DMS 273 (cell line): Measurements from ENCODE around the gene EFCAB5.
"Not testable (repeated sequence)": the region's sequence is repeated elsewhere in the genome, so short reads cannot be mapped to it uniquely, and the experiment has no call there.

ENCODE experiments used
- DNase-seq: peaks from one replicate; lab custom pipeline; 2025; ENCODE audit not compliant: unreplicated experiment; lab: John Stamatoyannopoulos, UW

The EFCAB5 gene

GRCh38 chr17:30091771-30092170 is 150.3 kb downstream of the EFCAB5 start:
- DNase-seq = no peak

GRCh38 chr17:30092886-30093285 is 151.5 kb downstream of the EFCAB5 start:
- no peak for DNase-seq

- DNase-seq = peak; percentile 89
These were observed 152.2 kb downstream of the EFCAB5 start for GRCh38 chr17:30093463-30094147.

DNA sequence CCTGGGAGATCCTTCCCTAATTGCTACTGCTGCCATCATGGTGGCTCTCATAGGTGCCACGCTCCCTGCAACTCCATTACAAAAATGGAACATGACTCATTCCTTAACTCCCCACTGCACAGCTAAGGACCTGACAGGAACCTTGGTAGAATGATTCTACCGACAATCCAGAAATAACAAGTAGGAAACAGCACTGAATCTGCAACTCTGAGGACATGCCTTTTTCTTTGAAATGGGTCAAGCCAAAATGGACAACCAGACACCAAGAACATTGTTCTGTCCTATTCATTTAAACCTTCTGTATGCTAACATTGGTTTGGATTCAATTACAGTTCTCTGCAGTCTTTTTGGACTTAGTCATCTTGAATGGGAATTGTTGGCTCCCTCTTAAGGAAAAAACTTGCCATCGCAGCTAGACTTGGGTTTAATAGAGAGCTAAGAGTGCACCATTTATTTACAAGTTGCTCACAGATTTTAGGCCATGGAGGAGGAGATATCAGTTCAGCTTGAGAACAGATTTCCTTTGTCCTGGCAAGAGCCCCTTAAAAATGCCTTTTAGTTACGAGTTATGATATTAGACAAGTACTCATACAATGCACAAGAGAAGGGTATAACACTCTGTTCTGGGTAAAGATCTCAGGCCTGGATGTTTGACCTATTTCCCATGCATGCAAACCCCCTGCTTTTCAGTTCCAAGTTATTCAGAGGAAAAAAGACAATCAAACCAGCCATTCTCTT is 154.2 kb downstream of the EFCAB5 start:
- peak; percentile 77 for DNase-seq

GRCh38 chr17:30101686-30102390 is 160.4 kb downstream of the EFCAB5 start:
- no peak for DNase-seq

- no peak for DNase-seq
These were observed 162.5 kb downstream of the EFCAB5 start for GRCh38 chr17:30103921-30104320.

GRCh38 chr17:30104575-30105339 is 163.3 kb downstream of the EFCAB5 start:
- DNase-seq = peak; percentile 92

DNA sequence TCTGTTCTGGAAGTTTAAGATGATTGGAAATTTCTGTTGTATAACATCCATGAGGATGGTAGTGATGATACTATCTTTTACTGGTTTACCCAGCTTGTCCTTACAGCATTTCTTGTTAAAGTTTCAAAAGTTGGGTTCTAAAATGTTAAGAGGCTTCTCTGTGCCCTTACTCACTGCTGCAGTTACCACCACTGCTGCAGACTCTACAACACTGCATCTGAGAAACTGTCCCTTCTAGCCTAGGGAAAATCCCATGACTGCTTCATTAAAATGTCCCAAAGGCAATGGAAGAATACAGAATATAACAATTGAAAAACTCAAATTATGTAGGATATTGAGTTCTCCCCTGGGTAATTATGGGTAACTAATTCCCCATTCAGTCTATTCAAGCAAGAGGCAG is 171.4 kb downstream of the EFCAB5 start:
- no peak for DNase-seq

DNA sequence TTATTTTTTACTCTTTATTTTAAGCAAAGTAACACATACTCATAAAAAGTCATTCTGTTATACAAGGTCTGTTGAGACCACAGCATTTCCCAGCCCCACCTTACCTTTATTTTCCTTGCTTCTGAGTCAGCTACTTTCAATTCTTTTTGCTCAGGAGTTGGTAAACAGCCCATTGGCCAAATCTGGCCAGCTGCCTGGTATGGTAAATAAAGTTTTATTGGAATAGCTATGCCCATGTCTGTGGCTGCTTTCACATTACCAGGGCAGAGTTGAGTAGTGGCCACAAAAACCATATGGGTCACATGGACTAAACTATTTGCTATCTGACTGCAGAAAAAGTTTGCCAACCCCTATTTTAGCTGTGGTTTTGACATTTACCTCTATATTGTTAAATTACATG is 171.8 kb downstream of the EFCAB5 start:
- DNase-seq = peak; percentile 55

DNA sequence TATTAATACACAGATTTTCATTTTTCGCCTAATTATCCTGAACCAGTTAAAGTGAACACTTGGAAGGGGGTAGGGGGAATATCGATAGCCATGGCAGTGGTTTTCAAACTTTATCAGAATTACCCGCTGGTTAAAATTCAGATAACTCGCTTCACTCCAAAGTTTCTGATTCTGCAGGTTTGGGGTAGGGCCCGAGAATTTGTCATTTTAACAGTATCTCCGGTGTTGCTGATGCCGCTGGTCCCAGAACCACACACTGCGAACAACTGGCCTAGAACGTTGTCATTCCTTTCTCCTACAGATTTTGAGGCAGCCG is 174.9 kb downstream of the EFCAB5 start:
- no peak for DNase-seq

DNA sequence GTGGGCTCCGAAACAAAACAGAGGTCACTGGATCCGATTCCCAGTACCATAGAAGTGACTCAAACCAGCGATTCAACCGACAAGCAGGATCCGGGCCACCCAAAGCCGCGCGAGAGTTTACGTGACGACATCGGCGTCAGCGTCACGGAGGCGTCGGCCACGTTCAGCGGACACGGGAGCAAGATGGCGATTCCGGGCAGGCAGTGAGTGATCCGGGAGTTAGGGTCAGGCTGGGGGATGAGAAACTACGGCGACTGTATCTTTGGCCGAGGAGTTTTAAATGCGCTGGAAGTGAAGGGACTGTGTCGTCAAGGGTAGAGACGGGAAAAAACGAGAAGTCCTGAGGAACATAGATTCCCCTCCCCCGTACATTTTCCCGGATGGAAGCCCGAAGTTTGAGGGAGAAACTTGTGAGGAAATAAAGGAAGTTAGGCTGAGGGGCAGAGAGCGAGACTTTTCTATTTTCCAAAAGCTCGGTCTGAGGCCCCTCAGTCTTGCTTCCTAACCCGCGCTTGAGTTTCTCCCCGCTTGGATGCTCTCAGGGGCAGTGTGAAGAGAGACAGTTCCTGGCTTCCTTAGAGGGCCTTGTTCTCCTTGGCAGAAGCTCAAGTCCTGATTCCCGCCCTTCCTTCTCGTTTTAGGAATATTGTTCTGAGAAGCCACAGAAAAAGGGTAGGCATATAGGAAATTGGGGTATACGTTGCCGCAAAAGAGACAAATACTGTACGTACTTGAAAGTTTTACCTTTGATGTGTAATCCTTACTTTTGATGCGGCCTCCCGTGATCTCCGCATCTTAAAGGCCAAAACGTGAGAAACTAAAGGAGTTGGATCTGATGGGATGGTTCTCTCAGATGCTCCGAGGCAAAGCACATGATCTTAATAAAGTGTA is 175.5 kb downstream of the EFCAB5 start, which contains the start of gene NSRP1:
Gene NSRP1 (plus strand): TSS at position 156 of the 891 bp plus-strand sequence. CDS start 28 bp downstream, at position 184.
- DNase-seq = peak; percentile 98

DNA sequence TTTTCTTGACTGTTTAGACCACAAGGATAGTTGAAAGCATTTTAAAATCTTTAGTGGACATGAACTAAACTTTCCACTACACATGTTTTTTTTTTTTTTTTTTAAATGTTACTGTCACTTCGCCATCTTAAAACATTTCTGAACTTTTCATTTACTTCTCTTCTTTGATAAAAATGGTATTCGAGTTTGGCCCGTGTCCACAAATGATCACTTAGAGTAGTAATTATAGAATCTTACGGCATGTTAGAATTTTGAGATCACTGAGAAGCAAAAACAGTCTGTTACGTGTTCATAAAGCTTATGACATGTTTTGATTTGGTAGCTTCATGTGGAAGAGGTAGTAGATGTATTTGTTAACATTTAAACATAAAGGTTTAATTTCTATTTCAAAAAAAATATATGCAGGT is 176.2 kb downstream of the EFCAB5 start:
- peak; percentile 51 for DNase-seq

GRCh38 chr17:30118635-30119034 is 177.2 kb downstream of the EFCAB5 start:
- not testable (repeated sequence) for DNase-seq

DNA sequence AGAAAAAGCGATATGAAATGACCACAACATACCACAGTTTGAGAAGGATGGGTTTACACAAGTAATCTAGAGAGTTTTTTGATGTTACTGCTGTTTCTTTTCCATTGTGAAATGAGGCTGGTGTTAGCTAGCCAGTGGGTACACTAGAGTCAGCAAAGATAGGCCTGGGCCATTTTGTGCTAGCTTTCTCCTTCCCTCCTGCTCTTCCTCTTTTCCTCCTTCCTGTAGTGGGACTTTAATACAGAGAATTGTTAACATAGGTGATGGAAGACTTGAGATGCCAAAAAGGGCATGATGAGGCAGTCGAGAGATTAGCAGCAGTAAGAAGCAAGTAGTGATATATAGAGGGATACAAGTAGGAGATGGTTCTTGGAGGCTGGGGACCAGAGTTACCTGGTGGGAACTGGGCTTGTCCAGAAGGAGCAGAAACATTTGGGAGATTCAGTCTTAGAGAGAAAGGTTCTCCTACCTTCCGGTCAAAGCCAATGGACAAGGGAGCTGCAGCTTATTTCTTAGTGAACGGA is 182.9 kb downstream of the EFCAB5 start:
- DNase-seq = no peak

GRCh38 chr17:30130121-30130520 is 188.7 kb downstream of the EFCAB5 start:
- no peak for DNase-seq

GRCh38 chr17:30132615-30133014 is 191.2 kb downstream of the EFCAB5 start:
- no peak for DNase-seq

- no peak for DNase-seq
These were observed 191.8 kb downstream of the EFCAB5 start for GRCh38 chr17:30133197-30133596.

DNA sequence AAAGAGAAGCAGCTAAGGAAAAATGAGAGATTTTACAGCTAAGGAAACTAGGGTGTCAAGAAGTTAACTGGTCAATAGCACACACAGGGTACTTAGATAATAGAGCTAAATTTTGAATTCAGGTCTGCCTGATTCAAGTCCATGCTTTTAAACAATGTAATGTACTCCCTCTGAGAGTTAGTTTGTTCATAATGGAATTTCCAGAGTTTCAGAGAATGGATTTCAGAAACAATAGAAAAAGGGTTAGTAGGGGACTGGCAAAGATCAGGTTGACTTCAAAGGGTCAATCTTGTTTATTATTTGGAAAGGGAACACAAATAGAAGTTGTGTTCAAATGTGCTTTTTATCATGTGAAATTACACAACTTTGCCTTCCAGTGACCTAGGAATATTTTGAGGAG is 193.1 kb downstream of the EFCAB5 start:
- no peak for DNase-seq

DNA sequence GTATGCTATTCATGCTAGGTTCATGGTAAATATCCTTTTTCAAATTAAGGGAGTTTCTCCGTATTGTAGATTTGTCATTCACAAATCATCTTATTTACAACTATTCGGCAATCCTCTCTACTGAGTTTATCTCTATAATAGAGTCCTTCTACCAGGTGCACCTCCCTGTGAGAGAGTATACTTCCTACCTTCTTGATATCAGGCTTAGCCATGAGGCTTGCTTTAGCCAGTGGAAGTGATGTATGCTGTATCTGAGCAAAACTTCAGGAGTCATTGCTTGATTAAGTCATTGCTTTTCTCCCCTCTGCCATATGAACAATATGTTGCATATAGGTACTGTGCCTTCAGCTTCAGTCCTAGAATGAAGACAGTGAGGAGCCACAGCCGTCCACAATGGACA is 195.7 kb downstream of the EFCAB5 start:
- no peak for DNase-seq

DNA sequence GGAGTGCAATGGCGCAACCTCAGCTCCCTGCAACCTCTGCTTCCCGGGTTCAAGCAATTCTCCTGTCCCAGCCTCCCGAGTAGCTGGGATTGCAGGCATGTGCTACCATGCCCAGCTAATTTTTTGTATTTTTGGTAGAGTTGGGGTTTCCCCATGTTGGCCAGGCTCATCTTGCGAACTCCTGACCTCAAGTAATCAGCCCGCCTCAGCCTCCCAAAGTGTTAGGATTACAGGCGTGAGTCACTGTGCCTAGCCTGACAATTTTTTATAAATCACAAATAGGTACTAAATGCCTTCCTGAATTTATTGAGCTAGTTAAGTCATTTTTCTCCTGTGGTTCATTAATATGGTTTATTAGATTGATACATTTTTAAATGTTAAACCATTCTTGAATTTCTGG is 206.4 kb downstream of the EFCAB5 start:
- DNase-seq = not testable (repeated sequence)
